ENCODE data around the gene AUTS2.

Gene AUTS2

DNA sequence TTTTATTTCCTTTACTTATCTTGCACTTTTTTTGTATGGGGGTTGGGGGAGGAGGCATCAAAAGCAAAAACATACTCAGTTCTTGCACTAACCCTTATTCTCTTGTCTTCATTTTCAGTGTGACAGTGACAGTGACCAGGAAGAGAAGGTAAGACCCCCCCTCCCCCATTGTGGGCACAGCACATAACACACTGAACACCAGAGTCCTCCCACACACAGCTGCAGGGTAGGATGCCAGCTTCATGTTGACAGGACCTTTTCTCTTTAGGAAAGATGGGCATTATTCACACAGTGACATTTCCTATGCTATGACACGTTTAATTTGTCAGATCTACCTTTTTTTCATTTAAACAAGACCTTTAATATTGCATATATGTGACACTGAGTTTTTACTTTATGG is 837.4 kb downstream of the AUTS2 start:
- H3K4me3 ChIP-seq (ENCODE audit: low read depth in 1 of 2, low read length in 1 of 2) = no peak overlapping the region
- no peaks in the 10 kb centered on the region for H3K27me3 ChIP-seq
- TF ChIP-seq, protein P1, sequence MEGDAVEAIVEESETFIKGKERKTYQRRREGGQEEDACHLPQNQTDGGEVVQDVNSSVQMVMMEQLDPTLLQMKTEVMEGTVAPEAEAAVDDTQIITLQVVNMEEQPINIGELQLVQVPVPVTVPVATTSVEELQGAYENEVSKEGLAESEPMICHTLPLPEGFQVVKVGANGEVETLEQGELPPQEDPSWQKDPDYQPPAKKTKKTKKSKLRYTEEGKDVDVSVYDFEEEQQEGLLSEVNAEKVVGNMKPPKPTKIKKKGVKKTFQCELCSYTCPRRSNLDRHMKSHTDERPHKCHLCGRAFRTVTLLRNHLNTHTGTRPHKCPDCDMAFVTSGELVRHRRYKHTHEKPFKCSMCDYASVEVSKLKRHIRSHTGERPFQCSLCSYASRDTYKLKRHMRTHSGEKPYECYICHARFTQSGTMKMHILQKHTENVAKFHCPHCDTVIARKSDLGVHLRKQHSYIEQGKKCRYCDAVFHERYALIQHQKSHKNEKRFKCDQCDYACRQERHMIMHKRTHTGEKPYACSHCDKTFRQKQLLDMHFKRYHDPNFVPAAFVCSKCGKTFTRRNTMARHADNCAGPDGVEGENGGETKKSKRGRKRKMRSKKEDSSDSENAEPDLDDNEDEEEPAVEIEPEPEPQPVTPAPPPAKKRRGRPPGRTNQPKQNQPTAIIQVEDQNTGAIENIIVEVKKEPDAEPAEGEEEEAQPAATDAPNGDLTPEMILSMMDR (IDR thresholded peaks at IDR 0.05) = no peak
- no peaks in the 10 kb centered on the region for H3K9me3 ChIP-seq
- H3K4me1 ChIP-seq (ENCODE audit: control insufficient read depth in 1 of 2, insufficient read depth in 1 of 2, low read depth in 1 of 2, low read length in 1 of 2) = no peaks in the 10 kb centered on the region
- H3K36me3 ChIP-seq = no peaks in the 10 kb centered on the region
- H3K27ac ChIP-seq = no peak overlapping the region

GRCh38 chr7:70436790-70437350 is 838.6 kb downstream of the AUTS2 start:
- Histone ChIP-seq H3K4me3 (ENCODE audit: low read depth in 1 of 2, low read length in 1 of 2) (no peak overlapping the region), H3K27ac (no peak overlapping the region), H3K27me3 (no peaks in the 10 kb centered on the region), H3K9me3 (no peaks in the 10 kb centered on the region), H3K36me3 (no peaks in the 10 kb centered on the region), H3K4me1 (ENCODE audit: control insufficient read depth in 1 of 2, insufficient read depth in 1 of 2, low read depth in 1 of 2, low read length in 1 of 2) (no peaks in the 10 kb centered on the region)
- TF ChIP-seq, protein P1 (IDR thresholded peaks at IDR 0.05) = no peak

DNA sequence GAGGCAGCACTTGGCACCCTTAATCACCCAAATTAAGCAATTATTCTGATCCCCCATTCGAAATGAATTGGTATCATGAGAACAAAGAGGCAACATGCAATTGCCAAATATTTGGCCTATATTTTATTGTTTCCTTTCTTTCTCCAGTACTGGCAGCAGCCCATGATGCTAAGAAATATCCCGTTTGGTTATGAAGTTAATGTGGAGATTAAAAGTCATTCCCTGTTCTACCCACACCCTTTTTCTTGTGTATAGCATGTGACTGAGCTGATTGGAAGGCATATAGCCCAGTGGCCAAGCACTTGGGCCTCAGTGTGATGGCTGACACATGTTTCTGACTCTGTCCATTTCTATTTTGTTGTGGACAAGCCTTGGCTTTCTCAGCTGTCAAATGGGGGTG is 841.4 kb downstream of the AUTS2 start:
- Histone ChIP-seq H3K27ac (no peak overlapping the region), H3K36me3 (no peaks in the 10 kb centered on the region)

GRCh38 chr7:70446448-70447143 is 848.3 kb downstream of the AUTS2 start:
- Histone ChIP-seq H3K9me3 (no peaks in the 10 kb centered on the region), H3K27ac (no peak overlapping the region), H3K4me1 (ENCODE audit: control insufficient read depth in 1 of 2, insufficient read depth in 1 of 2, low read depth in 1 of 2, low read length in 1 of 2) (no peaks in the 10 kb centered on the region), H3K36me3 (no peaks in the 10 kb centered on the region), H3K27me3 (no peaks in the 10 kb centered on the region), H3K4me3 (ENCODE audit: low read depth in 1 of 2, low read length in 1 of 2) (no peak overlapping the region)
- TF ChIP-seq, protein P1 (IDR thresholded peaks at IDR 0.05) = no peak

More for the DNA sequence above, 841.4 kb downstream of the AUTS2 start:
- Histone ChIP-seq H3K9me3 (no peaks in the 10 kb centered on the region), H3K27me3 (no peaks in the 10 kb centered on the region), H3K4me1 (ENCODE audit: control insufficient read depth in 1 of 2, insufficient read depth in 1 of 2, low read depth in 1 of 2, low read length in 1 of 2) (no peaks in the 10 kb centered on the region), H3K4me3 (ENCODE audit: low read depth in 1 of 2, low read length in 1 of 2) (no peak overlapping the region)
- TF ChIP-seq, protein P1 (IDR thresholded peaks at IDR 0.05) = no peak

DNA sequence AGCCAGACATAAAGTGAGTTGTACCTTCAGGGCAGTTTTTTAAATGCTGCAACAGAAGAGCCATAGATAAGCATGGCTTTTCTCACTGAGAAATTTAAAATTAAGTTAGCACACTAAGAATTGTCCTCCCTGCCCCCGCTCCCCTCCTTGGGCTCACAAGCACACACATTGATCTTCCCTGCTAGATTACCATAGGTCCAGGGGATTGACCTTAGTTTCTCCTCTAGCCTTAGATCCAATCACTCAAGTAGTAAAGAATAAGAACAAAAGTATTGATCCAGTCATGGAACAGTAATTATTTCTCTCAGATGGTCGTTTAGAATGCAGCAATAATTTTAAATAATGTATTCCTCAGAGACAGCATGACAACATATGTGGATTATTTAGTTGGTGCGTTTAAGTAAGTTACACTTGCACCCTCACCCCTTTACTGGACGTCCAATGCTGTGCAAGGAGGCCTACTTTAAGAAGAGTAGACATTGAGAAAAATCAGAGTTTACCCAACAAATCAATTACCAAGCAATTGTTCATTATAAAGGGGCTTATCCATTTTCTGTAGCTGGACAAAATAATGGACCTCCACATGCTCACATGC is 850.1 kb downstream of the AUTS2 start:
- H3K4me3 ChIP-seq (ENCODE audit: low read depth in 1 of 2, low read length in 1 of 2) = no peak overlapping the region
- H3K36me3 ChIP-seq = no peaks in the 10 kb centered on the region
- no peaks in the 10 kb centered on the region for H3K9me3 ChIP-seq
- H3K4me1 ChIP-seq (ENCODE audit: control insufficient read depth in 1 of 2, insufficient read depth in 1 of 2, low read depth in 1 of 2, low read length in 1 of 2) = no peaks in the 10 kb centered on the region
- H3K27ac ChIP-seq = no peak overlapping the region
- TF ChIP-seq, protein P1 (IDR thresholded peaks at IDR 0.05) = no peak
- no peaks in the 10 kb centered on the region for H3K27me3 ChIP-seq

Measured in neutrophil (primary cell).